K562 (cell line): ENCODE data around the gene CSMD2. TPM values are rescaled to one million over a fixed set of nuclear protein-coding genes. Genes with fewer than 3 reads are reported as not detected.

Experiments
- ATAC-seq: fragments of 200-7000 bp; cut with Tn5 transposase; 3 replicates; pipeline ENCODE4 v1.9.1; 2020; ENCODE audit warnings: moderate library complexity
- BruUV-seq: library from RNA; stranded (reverse); fragments of 400-500 nt; replicated peaks from 2 replicates; lab custom pipeline; 2021; lab: Mats Ljungman, UMichigan
- CTCF ChIA-PET: fragments of 300-600 bp; formaldehyde crosslinking; extraction: SDS; loops from one replicate; lab custom pipeline; 2021; ENCODE audit warnings: low intra/inter-chr PET ratio; lab: Yijun Ruan, JAX
- POLR2A ChIA-PET: fragments of 300-600, 350-650 bp; sonication (Branson Sonifier 250); formaldehyde crosslinking; extraction: SDS; loops from one replicate; lab custom pipeline; 2021; ENCODE audit warnings: antibody characterized with exemption, inconsistent platforms; lab: Yijun Ruan, JAX
- DNase-seq, 4 experiments: peaks; one replicate each; pipeline versions ENCODE4 v3.0.0 to v3.0.0-alpha.2; 2011 to 2018; ENCODE audit warnings: low spot score in 3 of 4, mixed read lengths in 3 of 4; ENCODE audit errors: extremely low read depth in 1 of 4
- FAIRE-seq: peaks from 2 replicates; lab custom pipeline; 2011; peaks lifted over from hg19 to GRCh38; lab: Jason Lieb, UNC
- H2AFZ ChIP-seq: 2 replicates; pipeline ENCODE4 v1.6.0; 2011; ENCODE audit warnings: low read depth, low read length, control low read depth, inconsistent platforms
- H3K27ac ChIP-seq: fragments of 200-600 bp; 3 replicates; pipeline ENCODE4 v1.8.0; 2011; ENCODE audit warnings: low read depth, mild to moderate bottlenecking, control low read depth, inconsistent platforms, low read length, moderate library complexity, mixed read lengths; ENCODE audit errors: extremely low read depth
- H3K27me3 ChIP-seq, 2 experiments: fragments of 300-600 bp in 1 of 2; 2 replicates in 1 of 2; 3 replicates in 1 of 2; pipeline versions ENCODE4 v1.6.0 to v1.8.0; 2011; ENCODE audit warnings: inconsistent platforms in 2 of 2, low read length in 2 of 2, mild to moderate bottlenecking in 1 of 2, mixed read lengths in 1 of 2, moderate library complexity in 1 of 2; ENCODE audit not compliant: control insufficient read depth in 2 of 2, insufficient read depth in 2 of 2
- H3K36me3 ChIP-seq: fragments of 300-600 bp; 3 replicates; pipeline ENCODE4 v1.8.0; 2011; ENCODE audit warnings: mild to moderate bottlenecking, low read length, inconsistent platforms; ENCODE audit not compliant: control insufficient read depth, insufficient read depth
- H3K4me1 ChIP-seq, 2 experiments: fragments of 200-600 bp in 1 of 2; replicated peaks in 1 of 2; 2 replicates in 1 of 2; 3 replicates in 1 of 2; pipeline versions ENCODE4 v1.5.1 to v1.8.0; 2011; ENCODE audit warnings: inconsistent platforms in 2 of 2, low read length in 2 of 2, mild to moderate bottlenecking in 1 of 2, mixed read lengths in 1 of 2, moderate library complexity in 1 of 2; ENCODE audit not compliant: control insufficient read depth in 2 of 2, insufficient read depth in 2 of 2
- H3K4me2 ChIP-seq: 2 replicates; pipeline ENCODE4 v1.6.1; 2011; ENCODE audit warnings: low read length, control low read depth, inconsistent platforms, mixed read lengths; ENCODE audit not compliant: insufficient read depth
- H3K4me3 ChIP-seq: fragments of 200-600 bp; sonication (generic), shearing (Covaris generic); 2 replicates; pipeline ENCODE4 v1.5.1; 2016; ENCODE audit warnings: control low read depth, inconsistent platforms
- H3K79me2 ChIP-seq: fragments of 200-600 bp; 3 replicates; pipeline ENCODE4 v1.8.0; 2011; ENCODE audit warnings: low read length, inconsistent platforms; ENCODE audit not compliant: control insufficient read depth, insufficient read depth
- H3K9ac ChIP-seq, 2 experiments: 2 replicates each; pipeline versions ENCODE4 v1.6.0 to v1.6.1; 2011; ENCODE audit warnings: low read depth in 2 of 2, low read length in 2 of 2, control low read depth in 1 of 2, inconsistent platforms in 1 of 2, mild to moderate bottlenecking in 1 of 2, mixed read lengths in 1 of 2; ENCODE audit not compliant: insufficient read depth in 1 of 2
- H3K9me1 ChIP-seq: one replicate; pipeline ENCODE4 v1.6.0; 2011; ENCODE audit warnings: inconsistent platforms, mild to moderate bottlenecking, low read length, moderate library complexity; ENCODE audit not compliant: control insufficient read depth, insufficient read depth
- H3K9me3 ChIP-seq: replicated peaks from 2 replicates; pipeline ENCODE4 v1.5.1; 2011; ENCODE audit warnings: low read depth, low read length, inconsistent platforms; ENCODE audit not compliant: control insufficient read depth, insufficient read depth
- H4K20me1 ChIP-seq: replicated peaks from 2 replicates; pipeline ENCODE4 v1.6.1; 2011; ENCODE audit warnings: low read length, inconsistent platforms, mixed read lengths; ENCODE audit not compliant: control insufficient read depth, insufficient read depth
- KLF13 ChIP-seq: fragments of 450-650 bp; IDR thresholded peaks from 2 replicates; pipeline ENCODE4 v1.6.1; 2016; ENCODE audit warnings: missing genetic modification characterization, low read depth, mild to moderate bottlenecking, missing compliant biosample characterization, moderate library complexity, borderline replicate concordance
- ZBTB40 ChIP-seq, 2 experiments: fragments of 450-650 bp in 1 of 2; sonication (generic) in 1 of 2; formaldehyde crosslinking in 1 of 2; IDR thresholded peaks; 2 replicates each; pipeline versions ENCODE4 v1.7.1 to v1.9.0; 2016 to 2022; ENCODE audit warnings: inconsistent platforms in 1 of 2, mild to moderate bottlenecking in 1 of 2, missing genetic modification reagents in 1 of 2
- WGBS: fragments of 100-300 bp; shearing (Covaris generic); methylation state at CpG from one replicate; pipeline ENCODE4 v1.1.6; 2016; ENCODE audit warnings: low coverage, mixed read lengths; ENCODE audit not compliant: insufficient coverage; ENCODE audit errors: missing lambda C conversion rate; 5-methylcytosine and 5-hydroxymethylcytosine counted together
- in situ Hi-C: fragments of 300-500 bp; cut with MboI; formaldehyde crosslinking; loops from 4 replicates; pipeline ENCODE4 v1.15.0; 2018; ENCODE audit warnings: inconsistent platforms, mixed read lengths
- intact Hi-C: fragments of 100-400 bp; cut with micrococcal nuclease; formaldehyde crosslinking; loops from 2 replicates; pipeline ENCODE4 v1.14.2; 2022
- polyA plus RNA-seq, 8 experiments: library from polyadenylated mRNA; depleted of rRNA in 4 of 8; stranded (reverse) in 5 of 8; unstranded in 3 of 8; fragments of >200 nt; fragmentation: Nextera tagmentation in 2 of 8; fragmentation: Illumina TruSeq in 1 of 8; extraction: Ambion mirVana in 2 of 8; extraction: Trizol in 1 of 8; gene quantifications; 2 replicates each; pipeline versions ENCODE4 v1.2.1 to v1.2.3, GENCODE V29; 2011 to 2014; ENCODE audit warnings: inconsistent platforms in 1 of 8, missing spikeins in 1 of 8
- total RNA-seq, 7 experiments: library from RNA; depleted of rRNA in 6 of 7; stranded (reverse); fragments of >200 nt in 6 of 7; fragmentation: Illumina TruSeq in 2 of 7; extraction: Trizol in 2 of 7; gene quantifications; 2 replicates each; pipeline versions ENCODE4 v1.2.1 to v1.2.3, GENCODE V29; 2011 to 2021; ENCODE audit warnings: low replicate concordance in 1 of 7

Gene CSMD2
- total and polyA plus RNA-seq, 9 of the 15 experiments (the other 6 are each of a cell fraction or from before 2014, with no cell fraction given), result not detected

DNA sequence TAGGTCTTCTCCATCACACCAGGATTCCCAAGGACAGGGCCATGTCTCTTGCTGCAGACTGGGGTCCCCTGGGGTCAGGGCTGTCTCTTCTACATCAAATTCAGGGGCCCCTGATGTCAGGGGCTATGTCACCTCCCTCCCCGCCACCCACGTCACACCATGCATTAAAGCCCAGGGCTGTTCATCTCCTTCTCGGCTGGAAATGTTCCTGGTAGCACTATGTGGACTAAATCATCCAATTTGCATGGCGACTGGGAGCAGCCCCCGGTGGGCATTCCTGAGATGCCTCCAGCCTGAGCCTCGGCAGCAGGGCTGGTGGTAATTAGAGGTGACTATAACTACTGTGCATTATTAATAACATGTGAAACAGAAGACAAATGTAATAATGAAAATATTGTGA, 452.8 kb downstream of the CSMD2 start:
- H2AFZ ChIP-seq, result no peak overlapping the region
- in situ Hi-C loops (no loop called here), intact Hi-C loops (no loop called here)
- peaks cover 0 to 5% of the 10 kb centered on the region in 2 experiments; a peak in 1 of 5 replicates for H3K27me3 ChIP-seq
- no peaks in the 10 kb centered on the region for H3K79me2 ChIP-seq
- H3K9me1 ChIP-seq, result no peaks in the 10 kb centered on the region
- DNase-seq, result no peak
- no peaks in the 10 kb centered on the region for H3K4me1 ChIP-seq
- no peak overlapping the region for H3K27ac ChIP-seq
- TF ChIP-seq KLF13 (tag), result no peak
- TF ChIP-seq ZBTB40 (IDR thresholded peaks at IDR 0.05), result no peak
- TF ChIP-seq ZBTB40 (CRISPR knock-in tag; IDR thresholded peaks at IDR 0.05), result no peak
- TF ChIP-seq, all 486 proteins: peak for 0
- H3K9me3 ChIP-seq, result no peaks in the 10 kb centered on the region
- H3K4me3 ChIP-seq, result no peak overlapping the region
- H3K4me2 ChIP-seq, result no peak overlapping the region
- no peak overlapping the region for H3K9ac ChIP-seq
- POLR2A ChIA-PET, result interaction anchor here (0.6 kb wide), 1 partner anchor 58 kb away, joined by 3 read pairs; no protein-coding TSS in a partner anchor
- WGBS, result 0% methylated on average over 6 of the region's 6 CpGs
- no peaks in the 10 kb centered on the region for H4K20me1 ChIP-seq
- H3K36me3 ChIP-seq, result no peaks in the 10 kb centered on the region
- BruUV-seq, result no TSS peak
- CTCF ChIA-PET, result no interaction called here
- ATAC-seq (no peak), FAIRE-seq (no peak)
